Smooth muscle cell (in vitro differentiated cells): Measurements from ENCODE around the gene ISM1. TPM values are rescaled to one million over a fixed set of nuclear protein-coding genes. Genes with fewer than 3 reads are reported as not detected.

Source experiments
- DNase-seq: peaks from one replicate; lab custom pipeline; 2025; ENCODE audit not compliant: unreplicated experiment; lab: John Stamatoyannopoulos, UW
- H2AFZ ChIP-seq: fragments of 200-600 bp; sonication (generic); 2 replicates; pipeline ENCODE4 v1.6.0; 2016; ENCODE audit warnings: antibody characterized with exemption, low read depth, mild to moderate bottlenecking
- H3F3A ChIP-seq: fragments of 200-600 bp; sonication (generic); 2 replicates; pipeline ENCODE4 v1.6.0; 2017; ENCODE audit warnings: antibody characterized with exemption, low read depth
- H3K27ac ChIP-seq: fragments of 200-600 bp; sonication (generic); 2 replicates; pipeline ENCODE4 v1.5.1; 2016; ENCODE audit warnings: low read depth, mild to moderate bottlenecking
- H3K27me3 ChIP-seq: fragments of 200-600 bp; sonication (generic); 2 replicates; pipeline ENCODE4 v1.6.1; 2016; ENCODE audit warnings: low read depth, mild to moderate bottlenecking
- H3K36me3 ChIP-seq: fragments of 200-600 bp; sonication (generic); 2 replicates; pipeline ENCODE4 v1.5.1; 2016; ENCODE audit warnings: low read depth
- H3K4me1 ChIP-seq: fragments of 200-600 bp; sonication (generic); 2 replicates; pipeline ENCODE4 v1.5.1; 2016; ENCODE audit warnings: low read depth
- H3K4me2 ChIP-seq: fragments of 200-600 bp; sonication (generic); 2 replicates; pipeline ENCODE4 v1.6.0; 2016; ENCODE audit warnings: mild to moderate bottlenecking
- H3K4me3 ChIP-seq: fragments of 200-600 bp; sonication (generic); 2 replicates; pipeline ENCODE4 v1.5.1; 2016; ENCODE audit warnings: mild to moderate bottlenecking
- H3K79me2 ChIP-seq: fragments of 200-600 bp; sonication (generic); 2 replicates; pipeline ENCODE4 v1.6.0; 2016; ENCODE audit warnings: low read depth, mild to moderate bottlenecking
- H3K9ac ChIP-seq: fragments of 200-600 bp; sonication (generic); 2 replicates; pipeline ENCODE4 v1.6.0; 2016; ENCODE audit warnings: low read depth
- H3K9me3 ChIP-seq: fragments of 200-600 bp; sonication (generic); replicated peaks from 2 replicates; pipeline ENCODE4 v1.5.1; 2016; ENCODE audit warnings: low read depth
- H4K20me1 ChIP-seq: fragments of 200-600 bp; sonication (generic); 2 replicates; pipeline ENCODE4 v1.6.0; 2016; ENCODE audit warnings: low read depth
- CTCF ChIP-seq: fragments of 200-600 bp; sonication (generic); IDR thresholded peaks from 2 replicates; pipeline ENCODE4 v1.5.1; 2017; ENCODE audit warnings: borderline replicate concordance, mild to moderate bottlenecking, antibody characterized with exemption; ENCODE audit not compliant: insufficient read depth, poor library complexity, severe bottlenecking
- WGBS: methylation state at CpG from one replicate; pipeline ENCODE4 v1.1.7; 2016; ENCODE audit warnings: low lambda C conversion rate; 5-methylcytosine and 5-hydroxymethylcytosine counted together
- polyA plus RNA-seq: library from polyadenylated mRNA; unstranded; fragments of >200 nt; fragmentation: Nextera tagmentation; extraction: Ambion mirVana; gene quantifications from 2 replicates; pipeline ENCODE4 v1.2.1, GENCODE V29; 2016
- total RNA-seq: library from RNA; depleted of rRNA; stranded (reverse); fragments of >200 nt; gene quantifications from 2 replicates; pipeline ENCODE4 v1.2.3, GENCODE V29; 2014

Gene ISM1
- total and polyA plus RNA-seq, 2 experiments from 2014 or later: 2.6 to 3.5 TPM

GRCh38 chr20:13183005-13183404 lies 38.1 kb upstream of the ISM1 start:
- no peak overlapping the region for H3K9ac ChIP-seq
- no peaks in the 10 kb centered on the region for H3K9me3 ChIP-seq
- H4K20me1 ChIP-seq: no peaks in the 10 kb centered on the region
- H2AFZ ChIP-seq: no peak overlapping the region
- no peaks in the 10 kb centered on the region for H3K79me2 ChIP-seq
- 41% methylated on average over 1 of the region's 1 CpG for WGBS
- H3K4me2 ChIP-seq: no peak overlapping the region
- no peak for DNase-seq
- no peaks in the 10 kb centered on the region for H3K36me3 ChIP-seq
- H3K4me1 ChIP-seq: no peaks in the 10 kb centered on the region
- no peaks in the 10 kb centered on the region for H3K27me3 ChIP-seq
- H3F3A ChIP-seq: no peaks in the 10 kb centered on the region
- H3K27ac ChIP-seq: no peak overlapping the region
- no peak for TF ChIP-seq CTCF
- no peak overlapping the region for H3K4me3 ChIP-seq

GRCh38 chr20:13186043-13186774 lies 34.9 kb upstream of the ISM1 start:
- no peaks in the 10 kb centered on the region for H3K27me3 ChIP-seq
- H2AFZ ChIP-seq: no peak overlapping the region
- no peaks in the 10 kb centered on the region for H3K36me3 ChIP-seq
- DNase-seq: no peak
- no peak overlapping the region for H3K4me2 ChIP-seq
- no peaks in the 10 kb centered on the region for H4K20me1 ChIP-seq
- no peak overlapping the region for H3K27ac ChIP-seq
- no peaks in the 10 kb centered on the region for H3K9me3 ChIP-seq
- 56% methylated on average over 3 of the region's 3 CpGs for WGBS
- H3K4me1 ChIP-seq: no peaks in the 10 kb centered on the region
- TF ChIP-seq CTCF: no peak
- no peaks in the 10 kb centered on the region for H3K79me2 ChIP-seq
- no peak overlapping the region for H3K9ac ChIP-seq
- no peaks in the 10 kb centered on the region for H3F3A ChIP-seq
- H3K4me3 ChIP-seq: no peak overlapping the region

GRCh38 chr20:13187899-13188298 lies 33.2 kb upstream of the ISM1 start:
- Histone ChIP-seq H3K79me2 (no peaks in the 10 kb centered on the region), H3K9ac (no peak overlapping the region), H3K27ac (no peak overlapping the region), H3K4me3 (no peak overlapping the region), H2AFZ (no peak overlapping the region), H3K4me2 (no peak overlapping the region), H3K9me3 (no peaks in the 10 kb centered on the region), H4K20me1 (no peaks in the 10 kb centered on the region), H3K4me1 (no peaks in the 10 kb centered on the region), H3K27me3 (no peaks in the 10 kb centered on the region), H3F3A (no peaks in the 10 kb centered on the region), H3K36me3 (no peaks in the 10 kb centered on the region)
- no peak for DNase-seq
- WGBS: 66% methylated on average over 2 of the region's 2 CpGs
- TF ChIP-seq CTCF: no peak

GRCh38 chr20:13199279-13199678 lies 21.8 kb upstream of the ISM1 start:
- Histone ChIP-seq H3K27ac (no peak overlapping the region), H3K4me1 (no peaks in the 10 kb centered on the region), H3K36me3 (no peaks in the 10 kb centered on the region), H3K79me2 (no peaks in the 10 kb centered on the region), H3K4me3 (no peak overlapping the region), H3K9ac (no peak overlapping the region), H2AFZ (no peak overlapping the region), H3K27me3 (no peaks in the 10 kb centered on the region), H3K4me2 (no peak overlapping the region), H4K20me1 (no peaks in the 10 kb centered on the region), H3F3A (no peaks in the 10 kb centered on the region), H3K9me3 (no peaks in the 10 kb centered on the region)
- 68% methylated on average over 2 of the region's 2 CpGs for WGBS
- no peak for TF ChIP-seq CTCF
- DNase-seq: no peak
